WERI-Rb-1 (cell line): ENCODE results near the gene SULT4A1.

Source experiments
- DNase-seq: peaks from one replicate; pipeline ENCODE4 v3.0.0-alpha.2; 2020
- H3K27ac ChIP-seq: fragments of 250-450 bp; sonication (Bioruptor Pico); 2 replicates; pipeline ENCODE4 v1.5.1; 2020; ENCODE audit warnings: mild to moderate bottlenecking, moderate library complexity
- H3K27me3 ChIP-seq: fragments of 250-450 bp; sonication (Bioruptor Pico); 2 replicates; pipeline ENCODE4 v1.5.1; 2021; ENCODE audit warnings: mild to moderate bottlenecking, low read depth, moderate library complexity; ENCODE audit not compliant: insufficient read depth, severe bottlenecking
- H3K36me3 ChIP-seq: fragments of 250-450 bp; sonication (Bioruptor Pico); 2 replicates; pipeline ENCODE4 v1.5.1; 2020; ENCODE audit warnings: mild to moderate bottlenecking, moderate library complexity
- H3K4me3 ChIP-seq: 2 replicates; pipeline ENCODE4 v1.5.1; 2011; ENCODE audit warnings: low read depth, mild to moderate bottlenecking, control low read depth, low read length
- H3K9me3 ChIP-seq: fragments of 250-450 bp; sonication (Bioruptor Pico); 2 replicates; pipeline ENCODE4 v1.5.1; 2021; ENCODE audit warnings: mild to moderate bottlenecking, moderate library complexity; ENCODE audit not compliant: severe bottlenecking
- TF ChIP-seq, protein P1 (sequence below): IDR thresholded peaks from 2 replicates; pipeline ENCODE4 v1.5.1; 2011; ENCODE audit warnings: low read depth, mild to moderate bottlenecking, control low read depth, inconsistent platforms, low read length

Gene SULT4A1

DNA sequence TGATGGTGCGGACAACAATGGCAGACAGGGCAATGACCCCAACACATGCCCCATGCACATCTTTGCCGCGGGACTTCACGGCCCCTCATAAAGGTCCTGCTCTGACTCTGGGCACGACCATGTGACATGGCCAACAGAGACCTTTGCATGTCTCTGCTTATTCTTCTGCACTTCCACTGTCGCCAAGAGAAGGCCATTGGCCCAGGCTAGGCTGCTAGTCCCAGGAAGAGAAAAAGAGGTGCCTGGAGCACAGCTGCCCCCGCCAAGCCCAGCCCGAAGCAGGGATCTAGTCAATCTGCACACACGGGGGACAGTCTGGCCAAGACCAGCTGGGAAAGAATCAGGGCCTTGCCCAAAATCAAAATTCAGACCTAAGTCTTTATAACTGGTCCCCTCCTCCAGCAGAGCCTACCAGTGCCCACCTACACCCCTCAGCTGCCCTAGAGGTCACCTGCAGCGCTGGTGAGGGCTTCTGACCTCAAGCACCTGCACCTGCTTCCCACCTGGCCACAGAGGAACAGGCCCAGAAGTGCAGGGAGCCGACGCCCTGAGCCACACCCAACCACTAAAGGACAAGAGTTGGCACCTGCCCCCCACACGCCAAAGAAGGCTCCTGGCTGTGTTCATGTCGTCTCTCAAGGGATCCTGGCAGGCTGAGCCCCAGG is 8.1 kb downstream of the SULT4A1 start:
- Histone ChIP-seq H3K27ac (no peak overlapping the region), H3K9me3 (peaks cover 3% of the 10 kb centered on the region), H3K27me3 (no peaks in the 10 kb centered on the region), H3K36me3 (peaks cover 45% of the 10 kb centered on the region), H3K4me3 (no peak overlapping the region)
- no peak for DNase-seq
- TF ChIP-seq, protein P1, sequence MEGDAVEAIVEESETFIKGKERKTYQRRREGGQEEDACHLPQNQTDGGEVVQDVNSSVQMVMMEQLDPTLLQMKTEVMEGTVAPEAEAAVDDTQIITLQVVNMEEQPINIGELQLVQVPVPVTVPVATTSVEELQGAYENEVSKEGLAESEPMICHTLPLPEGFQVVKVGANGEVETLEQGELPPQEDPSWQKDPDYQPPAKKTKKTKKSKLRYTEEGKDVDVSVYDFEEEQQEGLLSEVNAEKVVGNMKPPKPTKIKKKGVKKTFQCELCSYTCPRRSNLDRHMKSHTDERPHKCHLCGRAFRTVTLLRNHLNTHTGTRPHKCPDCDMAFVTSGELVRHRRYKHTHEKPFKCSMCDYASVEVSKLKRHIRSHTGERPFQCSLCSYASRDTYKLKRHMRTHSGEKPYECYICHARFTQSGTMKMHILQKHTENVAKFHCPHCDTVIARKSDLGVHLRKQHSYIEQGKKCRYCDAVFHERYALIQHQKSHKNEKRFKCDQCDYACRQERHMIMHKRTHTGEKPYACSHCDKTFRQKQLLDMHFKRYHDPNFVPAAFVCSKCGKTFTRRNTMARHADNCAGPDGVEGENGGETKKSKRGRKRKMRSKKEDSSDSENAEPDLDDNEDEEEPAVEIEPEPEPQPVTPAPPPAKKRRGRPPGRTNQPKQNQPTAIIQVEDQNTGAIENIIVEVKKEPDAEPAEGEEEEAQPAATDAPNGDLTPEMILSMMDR = no peak

DNA sequence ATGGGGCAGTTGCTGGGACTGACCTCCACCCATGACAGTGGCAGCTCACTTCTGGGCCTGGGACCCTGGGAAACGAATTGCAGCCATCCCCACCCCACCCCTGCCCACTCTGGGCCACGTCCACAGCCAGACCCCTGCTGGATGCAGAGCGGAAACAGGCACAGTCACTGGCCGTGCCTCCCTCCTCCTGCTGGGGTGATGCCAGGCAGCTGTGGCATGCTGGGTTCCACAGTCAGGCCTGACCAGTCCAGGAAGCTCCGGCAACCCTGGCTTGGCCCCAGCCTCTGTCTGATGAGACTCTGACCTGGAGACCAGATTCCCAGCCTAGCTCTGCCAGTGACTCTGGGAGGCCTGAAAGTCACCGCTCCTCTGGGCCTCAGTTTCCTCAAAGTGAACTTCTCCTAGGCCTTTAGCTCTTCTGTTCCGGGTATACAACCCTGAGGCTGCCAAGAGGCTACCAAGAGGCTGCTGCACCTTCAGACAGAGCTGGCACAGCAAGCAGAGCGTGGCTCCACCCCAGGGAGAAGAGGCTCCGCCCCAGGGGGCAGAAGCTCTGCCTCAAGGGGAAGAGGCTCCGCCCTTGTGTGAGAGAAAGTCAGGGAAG is 8.9 kb downstream of the SULT4A1 start:
- TF ChIP-seq, protein P1 = no peak
- no peaks in the 10 kb centered on the region for H3K27me3 ChIP-seq
- no peak for DNase-seq

DNA sequence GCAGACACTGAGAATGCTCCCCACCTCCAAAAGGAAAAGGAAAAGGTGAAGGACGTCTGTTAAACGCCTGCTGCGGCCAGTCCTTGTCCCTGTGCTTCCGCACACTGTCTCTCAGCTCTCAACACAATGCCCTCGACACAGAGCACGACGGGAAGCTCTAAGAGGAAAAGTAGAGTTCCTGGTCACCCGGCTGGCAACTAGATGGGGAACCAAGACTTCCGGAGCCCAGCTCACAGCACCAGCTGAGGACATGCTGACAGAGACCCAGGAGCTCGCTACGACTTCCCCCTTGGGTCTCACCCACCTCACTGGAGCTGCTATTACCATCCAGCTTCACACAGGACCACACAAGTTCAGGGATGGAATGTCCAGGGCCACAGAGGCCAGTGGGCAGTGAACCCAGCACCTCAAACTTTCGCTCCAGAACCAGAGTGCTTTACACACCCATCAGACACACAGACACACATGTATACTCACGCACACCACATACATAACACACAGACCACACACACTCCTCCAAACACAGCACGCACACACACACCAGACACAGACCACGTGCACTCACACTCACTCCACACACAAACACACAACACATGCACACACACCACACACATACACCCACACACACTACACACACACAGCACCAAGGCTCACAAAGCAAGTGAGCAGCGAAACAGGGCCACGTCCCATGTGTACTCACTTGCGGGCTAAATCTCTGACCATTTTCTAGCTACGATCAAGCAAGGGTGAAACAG is 9.6 kb downstream of the SULT4A1 start:
- Histone ChIP-seq H3K36me3 (peaks cover 37% of the 10 kb centered on the region), H3K4me3 (no peak overlapping the region), H3K27ac (no peak overlapping the region), H3K9me3 (peaks cover 3% of the 10 kb centered on the region), H3K27me3 (no peaks in the 10 kb centered on the region)
- no peak for DNase-seq
- TF ChIP-seq, protein P1 = no peak

More for the DNA sequence above, 8.9 kb downstream of the SULT4A1 start:
- peaks cover 38% of the 10 kb centered on the region for H3K36me3 ChIP-seq
- no peak overlapping the region for H3K4me3 ChIP-seq
- H3K27ac ChIP-seq = no peak overlapping the region
- peaks cover 3% of the 10 kb centered on the region for H3K9me3 ChIP-seq

DNA sequence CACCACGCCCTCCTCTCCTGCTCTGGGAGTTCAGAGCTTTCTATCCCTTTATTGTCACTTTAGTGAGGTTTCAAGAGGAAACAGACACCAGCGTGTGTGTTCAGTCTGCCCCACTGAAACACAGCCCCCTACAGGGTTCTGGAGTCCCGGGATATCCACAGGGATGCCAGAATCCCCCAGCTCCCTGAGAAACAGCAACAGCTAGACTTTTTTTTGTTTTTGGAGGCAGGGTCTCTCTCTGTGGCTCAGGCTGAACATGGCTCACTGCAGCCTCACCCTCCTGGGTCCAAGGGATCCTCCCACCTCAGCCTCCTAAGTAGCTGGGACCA is 10.4 kb downstream of the SULT4A1 start:
- Histone ChIP-seq H3K27me3 (no peaks in the 10 kb centered on the region), H3K9me3 (no peaks in the 10 kb centered on the region), H3K36me3 (peaks cover 34% of the 10 kb centered on the region), H3K27ac (no peak overlapping the region), H3K4me3 (no peak overlapping the region)
- TF ChIP-seq, protein P1 = no peak
- DNase-seq = no peak

DNA sequence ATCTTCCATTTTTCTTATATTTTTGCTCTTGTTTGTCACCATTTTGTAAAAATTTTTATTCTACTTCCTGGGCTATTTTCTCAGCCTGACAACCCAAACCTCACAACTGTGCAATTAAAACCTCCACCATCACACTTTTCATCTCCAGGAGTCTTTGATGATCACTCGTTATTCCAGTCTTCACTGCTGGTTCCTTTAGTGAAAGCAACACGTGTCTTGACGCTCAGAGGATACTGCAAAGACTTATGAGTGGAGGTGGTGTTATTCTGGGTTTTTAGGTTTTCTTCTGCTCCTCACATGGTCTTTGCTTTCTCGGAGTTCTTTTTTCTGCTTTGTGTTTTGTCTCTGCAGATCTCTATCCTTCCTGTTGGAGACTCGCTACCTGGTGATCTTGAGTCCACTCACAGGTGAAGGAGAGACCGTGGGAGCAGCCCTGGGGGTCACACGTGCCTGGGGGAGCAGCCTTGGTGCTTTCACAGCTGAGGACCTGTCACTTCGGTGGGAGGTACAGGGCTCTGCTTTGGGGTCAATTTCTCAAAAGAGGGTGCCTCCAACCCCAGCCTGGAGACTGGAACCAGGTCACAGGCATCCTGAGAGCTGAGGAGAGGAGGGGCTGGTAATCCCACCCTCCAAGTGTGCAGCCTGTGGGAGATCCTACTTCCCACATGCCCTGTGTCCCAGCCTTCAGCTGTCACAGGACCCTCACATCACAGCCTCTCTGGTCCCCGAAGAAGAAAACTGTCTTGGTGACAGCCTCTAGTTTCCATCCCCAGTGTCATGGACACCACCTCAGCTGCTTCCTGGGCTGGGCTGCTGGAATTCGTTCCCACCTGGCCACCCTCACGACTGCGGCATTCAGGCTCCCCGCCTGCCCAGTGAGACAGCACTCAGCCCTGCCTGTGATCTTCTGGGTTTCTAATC is 11.0 kb downstream of the SULT4A1 start:
- Histone ChIP-seq H3K27ac (no peak overlapping the region), H3K9me3 (no peaks in the 10 kb centered on the region), H3K36me3 (peaks cover 31% of the 10 kb centered on the region), H3K27me3 (no peaks in the 10 kb centered on the region), H3K4me3 (no peak overlapping the region)
- TF ChIP-seq, protein P1 = no peak
- DNase-seq = no peak
